ENCODE measurements around the gene UCP2.

Gene UCP2

GRCh38 chr11:73998846-73999575, 16.4 kb upstream of the UCP2 start:
- TF ChIP-seq CTCF (conservative IDR thresholded peaks at IDR 0.05; ENCODE audit: low read length) = no peak
- no peak overlapping the region for H3K4me3 ChIP-seq (ENCODE audit: low read length)
- no peak for DNase-seq (ENCODE audit: low read depth)

- H3K4me3 ChIP-seq (ENCODE audit: low read length) = no peak overlapping the region
- no peak for TF ChIP-seq CTCF (conservative IDR thresholded peaks at IDR 0.05; ENCODE audit: low read length)
- DNase-seq (ENCODE audit: low read depth) = no peak
These were observed 14.6 kb upstream of the UCP2 start for GRCh38 chr11:73997120-73997770.

GRCh38 chr11:73996161-73996747, 13.6 kb upstream of the UCP2 start:
- no peak for DNase-seq (ENCODE audit: low read depth)
- no peak for TF ChIP-seq CTCF (conservative IDR thresholded peaks at IDR 0.05; ENCODE audit: low read length)
- no peak overlapping the region for H3K4me3 ChIP-seq (ENCODE audit: low read length)

GRCh38 chr11:73995731-73996130, 13.1 kb upstream of the UCP2 start:
- no peak for DNase-seq (ENCODE audit: low read depth)
- no peak for TF ChIP-seq CTCF (conservative IDR thresholded peaks at IDR 0.05; ENCODE audit: low read length)
- H3K4me3 ChIP-seq (ENCODE audit: low read length) = no peak overlapping the region

- no peak for TF ChIP-seq CTCF (conservative IDR thresholded peaks at IDR 0.05; ENCODE audit: low read length)
- no peak overlapping the region for H3K4me3 ChIP-seq (ENCODE audit: low read length)
- peak; percentile 17 for DNase-seq (ENCODE audit: low read depth)
These were observed 12.6 kb upstream of the UCP2 start for GRCh38 chr11:73995247-73995646.

GRCh38 chr11:73991471-73992006, 8.9 kb upstream of the UCP2 start:
- no peak for DNase-seq (ENCODE audit: low read depth)
- TF ChIP-seq CTCF (conservative IDR thresholded peaks at IDR 0.05; ENCODE audit: low read length) = no peak
- no peak overlapping the region for H3K4me3 ChIP-seq (ENCODE audit: low read length)

Measured in AG10803 (cell line).